Heart right ventricle (tissue), 16 donors: ENCODE data around the gene CTXN3. TPM values are rescaled to one million over a fixed set of nuclear protein-coding genes. Genes with fewer than 3 reads are reported as not detected.

Experiments
- ATAC-seq, 8 donors: fragments of 200-7000 bp; cut with Tn5 transposase; one replicate each; pipeline ENCODE4 v1.9.1; 2020; ENCODE audit warnings: mild to moderate bottlenecking in 8 of 8, moderate library complexity in 8 of 8, moderate number of reproducible peaks in 1 of 8
- DNase-seq, 2 donors: peaks; one replicate each; pipeline ENCODE4 v3.0.0-alpha.2; 2020
- H3K27ac ChIP-seq, 10 donors: fragments of 200-600 bp; sonication (generic) in 2 of 10; one replicate each; pipeline versions ENCODE4 v1.5.0 to v1.8.0; 2020 to 2022; ENCODE audit warnings: mild to moderate bottlenecking in 3 of 10
- H3K27me3 ChIP-seq, 7 donors: fragments of 200-600 bp; one replicate each; pipeline ENCODE4 v1.8.0; 2021 to 2022; ENCODE audit warnings: mild to moderate bottlenecking in 2 of 7
- H3K36me3 ChIP-seq, 9 donors: fragments of 200-600 bp; sonication (generic) in 1 of 9; one replicate each; pipeline versions ENCODE4 v1.5.0 to v1.8.0; 2020 to 2022; ENCODE audit warnings: mild to moderate bottlenecking in 2 of 9
- H3K4me1 ChIP-seq, 9 donors: fragments of 200-600 bp; sonication (generic) in 1 of 9; one replicate each; pipeline versions ENCODE4 v1.5.0 to v1.8.0; 2020 to 2022; ENCODE audit warnings: mild to moderate bottlenecking in 4 of 9
- H3K4me3 ChIP-seq, 10 donors: fragments of 200-600 bp; sonication (generic) in 2 of 10; one replicate each; pipeline versions ENCODE4 v1.5.0 to v1.8.0; 2020 to 2022; ENCODE audit warnings: mild to moderate bottlenecking in 7 of 10, moderate library complexity in 2 of 10
- H3K9me3 ChIP-seq, 11 donors: fragments of 200-600 bp in 10 of 11; sonication (generic) in 2 of 11; one replicate each; pipeline versions ENCODE4 v1.5.0 to v1.8.0; 2013 to 2022; ENCODE audit warnings: mild to moderate bottlenecking in 2 of 11, control low read depth in 1 of 11, moderate library complexity in 1 of 11
- CTCF ChIP-seq, 9 donors: fragments of 200-600 bp; sonication (generic) in 2 of 9; IDR thresholded peaks; one replicate each; pipeline versions ENCODE4 v1.5.0 to v1.8.0; 2021 to 2022; ENCODE audit warnings: antibody characterized with exemption in 9 of 9, mild to moderate bottlenecking in 5 of 9, moderate library complexity in 1 of 9
- WGBS, 2 donors: extraction: QIAGEN DNeasy Blood & Tissue Kit; methylation state at CpG; one replicate each; pipeline ENCODE4 v1.1.7; 2013; ENCODE audit warnings: inconsistent platforms in 1 of 2; 5-methylcytosine and 5-hydroxymethylcytosine counted together
- intact Hi-C, 10 donors: fragments of 100-400 bp; cut with DNase I; formaldehyde crosslinking; loops; one replicate each; pipeline versions ENCODE4 v1.11.1 to v1.14.2; 2022
- polyA plus RNA-seq, 2 donors: library from polyadenylated mRNA; stranded (reverse); fragments of 200-250 nt; gene quantifications; one replicate each; pipeline ENCODE4 v1.2.3, GENCODE V29; 2013
- total RNA-seq, 10 donors: library from RNA; stranded (reverse); fragmentation: NEBNext Ultra II Directional in 3 of 10; extraction: Animal tissue kit (Norgen Biotek cat#: 25700) in 3 of 10; gene quantifications; one replicate each; pipeline versions ENCODE4 v1.2.1 to v1.2.4, GENCODE V29; 2021 to 2023
- donor health status: Arrhythmogenic right ventricular cardiomyopathy.
- donor health status: ischemic (EF 13 %, LVEDD 7.1; RV severe dilation, severe dysfunction).
- donor health status: healthy with polysubstance abuse.
- donor health status: DM: no; HTN: yes; CAD: no.
- donor health status: DM: no; HTN: no; CAD: no.
- donor health status: ischemic (EF 25% LVEDD 6.9; RV normal size, moderate dysfunction).
- donor health status: ischemic (EF 25% LVEDD 5.7; RV mildly dilated, moderate dysfunction).
- donor health status: healthy.
- donor health status: DM: yes; HTN: yes; CAD: no.
- donor health status: Ischemic cardiomyopathy.
- donor health status: ischemic (EF 35%, LVEDD 5.7; RV mildly dilated, moderate dysfunction).
- donor health status: nonischemic (EF 11% LVEDD 7.7; RV severe dilation, severe dysfunction).
- donor health status: DM: yes; HTN: yes; CAD: no.
- donor health status: PGD.
- donor health status: ischemic (EF 29% LVEDD 5.4; RV normal size, mild dysfunction).
- donor health status: nonischemic (EF 23%, LVEDD 6.1; RV moderate dilation, normal function).

CTXN3 gene
- total and polyA plus RNA-seq, 12 donors, result not detected

GRCh38 chr5:127642949-127643348 lies 5.9 kb upstream of the CTXN3 start:
- TF ChIP-seq CTCF (IDR thresholded peaks at IDR 0.05), result no peak
- peaks cover 0 to 13% (median 0%) of the 10 kb centered on the region in 9 donors for H3K4me1 ChIP-seq
- H3K9me3 ChIP-seq, result no peaks in the 10 kb centered on the region
- no peaks in the 10 kb centered on the region for H3K27me3 ChIP-seq
- peak overlapping the region in 1 of 10 donors; percentile 33 for H3K27ac ChIP-seq
- intact Hi-C loops, result no loop called here
- ATAC-seq, result no peak
- no peak for DNase-seq
- H3K4me3 ChIP-seq, result no peak overlapping the region
- H3K36me3 ChIP-seq, result no peaks in the 10 kb centered on the region
- WGBS, 2 donors, result 89 to 92% methylated on average over 2 of the region's 2 CpGs

- Histone ChIP-seq H3K36me3 (no peaks in the 10 kb centered on the region), H3K27ac (peak overlapping the region in 2 of 10 donors; percentile 4 to 33), H3K4me1 (peaks cover 0 to 13% (median 0%) of the 10 kb centered on the region in 9 donors), H3K4me3 (no peak overlapping the region), H3K27me3 (no peaks in the 10 kb centered on the region), H3K9me3 (no peaks in the 10 kb centered on the region)
- intact Hi-C loops, result no loop called here
- ATAC-seq (peak in 4 of 8 donors; percentile 59 to 65 (median 62)), DNase-seq (no peak)
- no peak for TF ChIP-seq CTCF (IDR thresholded peaks at IDR 0.05)
- WGBS, 2 donors, result 35 to 49% methylated on average over 1 of the region's 1 CpG
These were observed 5.3 kb upstream of the CTXN3 start for GRCh38 chr5:127643607-127644006.

GRCh38 chr5:127645300-127645726 lies 3.6 kb upstream of the CTXN3 start:
- Histone ChIP-seq H3K36me3 (no peaks in the 10 kb centered on the region), H3K27ac (no peak overlapping the region), H3K9me3 (no peaks in the 10 kb centered on the region), H3K4me3 (no peak overlapping the region), H3K27me3 (no peaks in the 10 kb centered on the region), H3K4me1 (peaks cover 0 to 21% (median 5%) of the 10 kb centered on the region in 9 donors)
- intact Hi-C loops, result no loop called here
- WGBS, 2 donors, result 88 to 90% methylated on average over 2 of the region's 2 CpGs
- no peak for TF ChIP-seq CTCF (IDR thresholded peaks at IDR 0.05)
- DNase-seq, result no peak
- no peak for ATAC-seq

- H3K4me1 ChIP-seq, result peaks cover 0 to 29% (median 11%) of the 10 kb centered on the region in 9 donors
- H3K36me3 ChIP-seq, result no peaks in the 10 kb centered on the region
- intact Hi-C loops, result no loop called here
- ATAC-seq (peak in 2 of 8 donors; percentile 21 to 76), DNase-seq (no peak)
- H3K4me3 ChIP-seq, result no peak overlapping the region
- H3K27me3 ChIP-seq, result no peaks in the 10 kb centered on the region
- H3K9me3 ChIP-seq, result no peaks in the 10 kb centered on the region
- peak overlapping the region in 2 of 10 donors; percentile 23 to 64 for H3K27ac ChIP-seq
- no peak for TF ChIP-seq CTCF (IDR thresholded peaks at IDR 0.05)
- WGBS, 2 donors, result 71 to 81% methylated on average over 8 of the region's 8 CpGs
These were observed 1.4 kb upstream of the CTXN3 start for GRCh38 chr5:127647361-127647958.
